Measurements from ENCODE around the gene TRAT1.
"Not testable (repeated sequence)": the region's sequence is repeated elsewhere in the genome, so short reads cannot be mapped to it uniquely, and the experiment has no call there.

TRAT1 gene, protein sequence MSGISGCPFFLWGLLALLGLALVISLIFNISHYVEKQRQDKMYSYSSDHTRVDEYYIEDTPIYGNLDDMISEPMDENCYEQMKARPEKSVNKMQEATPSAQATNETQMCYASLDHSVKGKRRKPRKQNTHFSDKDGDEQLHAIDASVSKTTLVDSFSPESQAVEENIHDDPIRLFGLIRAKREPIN

GRCh38 chr3:108822123-108822897, at the start of gene TRAT1:
Gene TRAT1, plus strand, starts transcription at chr3:108822786. Its CDS starts 142 bp downstream, at chr3:108822928.
- no peak for DNase-seq

DNA sequence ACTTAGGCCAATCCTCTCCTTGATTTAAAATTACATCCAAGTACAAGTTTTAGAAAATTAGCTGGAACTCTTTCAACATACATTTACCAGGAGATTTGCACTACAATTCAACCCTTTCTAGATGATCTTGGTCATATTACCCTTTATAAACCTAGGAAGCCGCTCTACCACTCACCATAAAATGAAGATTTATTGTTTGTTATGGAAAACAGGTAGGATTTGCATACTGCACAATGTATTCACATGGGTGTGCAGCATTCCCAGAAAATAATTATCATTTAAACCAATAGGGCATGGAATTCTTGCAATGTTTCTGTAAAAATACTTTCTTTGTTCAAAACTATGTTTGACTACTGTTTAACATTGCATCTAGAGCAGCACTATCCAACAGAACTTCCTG, 46.9 kb upstream of the TRAT1 start:
- no peak for DNase-seq

DNA sequence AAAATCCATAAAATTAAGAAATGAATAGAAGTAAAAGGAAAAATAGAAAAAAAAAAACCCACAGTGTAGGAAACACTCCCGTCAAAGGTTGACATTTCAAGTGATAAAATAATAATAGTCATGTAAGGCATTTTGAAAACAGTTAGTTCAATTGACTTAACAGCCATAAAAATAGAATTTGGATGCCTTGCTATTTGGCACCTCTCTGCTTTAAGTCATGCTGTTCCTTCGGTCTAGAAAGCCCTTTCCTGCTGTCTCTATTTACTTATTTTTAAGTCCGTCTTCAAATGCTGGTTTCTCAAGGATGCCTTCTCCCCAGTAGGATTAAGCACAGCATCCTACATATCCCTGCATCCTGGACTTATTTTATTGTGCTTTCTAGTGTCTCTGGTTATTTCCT, 43.1 kb upstream of the TRAT1 start:
- no peak for DNase-seq

- no peak for DNase-seq
Measured at GRCh38 chr3:108780235-108780634, 42.4 kb upstream of the TRAT1 start.

DNA sequence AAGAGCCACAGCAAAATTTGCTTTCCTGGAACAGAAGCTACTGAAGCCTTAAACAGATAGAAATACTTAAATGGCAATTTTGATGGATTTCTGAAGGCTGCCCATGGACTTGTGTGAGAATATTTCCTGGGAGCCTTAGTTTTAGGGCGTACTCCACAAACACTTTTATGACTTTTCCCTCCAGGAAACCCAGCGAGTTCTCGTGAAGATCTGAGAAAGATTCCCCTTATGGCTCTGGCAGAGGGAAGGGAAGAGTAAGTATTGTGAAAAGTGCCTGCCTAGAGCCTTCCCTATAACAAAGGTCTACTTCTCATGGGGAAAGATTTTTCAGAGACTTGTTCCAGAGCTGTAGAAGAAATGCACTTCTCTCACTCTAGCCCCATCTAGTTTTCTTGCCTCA, 31.1 kb upstream of the TRAT1 start:
- DNase-seq = no peak

GRCh38 chr3:108804437-108804836, 18.1 kb upstream of the TRAT1 start:
- DNase-seq = no peak

DNA sequence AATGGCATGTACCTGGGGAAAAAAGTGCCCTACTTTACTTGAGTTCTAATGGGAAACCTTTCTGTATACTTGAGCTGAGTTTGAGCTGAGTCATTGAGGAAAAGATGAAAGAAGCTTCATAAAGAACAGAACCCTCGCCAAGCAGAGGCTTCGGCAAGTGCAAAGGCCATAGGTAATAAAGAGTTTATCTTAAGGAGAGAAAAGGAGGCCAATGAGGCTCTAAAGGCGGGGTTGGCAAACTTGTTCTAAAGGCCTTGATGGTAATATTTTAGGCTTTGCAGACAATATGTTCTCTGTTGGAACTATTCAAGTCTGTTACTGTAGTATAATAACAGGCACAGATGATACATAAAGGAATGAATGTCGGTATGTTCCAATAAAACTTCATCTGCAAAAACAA, 17.6 kb upstream of the TRAT1 start:
- no peak for DNase-seq

GRCh38 chr3:108806316-108806715, 16.3 kb upstream of the TRAT1 start:
- peak; percentile 28 for DNase-seq

- DNase-seq = peak; percentile 54
Measured at GRCh38 chr3:108818404-108818803, 4.2 kb upstream of the TRAT1 start.

GRCh38 chr3:108820586-108820985, 2.0 kb upstream of the TRAT1 start:
- no peak for DNase-seq

DNA sequence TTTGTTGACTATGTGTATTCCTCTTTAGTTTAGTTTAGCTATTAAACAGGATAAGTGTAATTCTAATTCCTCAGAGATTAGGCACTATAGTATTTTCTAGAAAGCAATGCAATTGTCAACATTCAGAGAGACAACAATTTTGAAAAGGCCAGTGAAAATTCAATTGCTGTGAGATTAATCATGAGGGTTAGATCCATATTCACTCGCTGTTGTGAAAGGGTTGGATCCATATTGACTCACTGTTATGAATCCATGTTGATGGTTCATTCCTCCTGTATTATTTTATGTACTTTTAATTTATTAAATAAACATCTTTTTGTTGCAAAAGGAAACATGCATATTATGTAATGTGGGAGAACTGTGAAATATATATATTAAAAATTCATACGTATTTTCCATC, 641 bp downstream of the TRAT1 start:
- DNase-seq = no peak

GRCh38 chr3:108823803-108824202, 1.2 kb downstream of the TRAT1 start:
- DNase-seq = not testable (repeated sequence)

- no peak for DNase-seq
Measured at GRCh38 chr3:108826309-108827187, 4.0 kb downstream of the TRAT1 start.

DNA sequence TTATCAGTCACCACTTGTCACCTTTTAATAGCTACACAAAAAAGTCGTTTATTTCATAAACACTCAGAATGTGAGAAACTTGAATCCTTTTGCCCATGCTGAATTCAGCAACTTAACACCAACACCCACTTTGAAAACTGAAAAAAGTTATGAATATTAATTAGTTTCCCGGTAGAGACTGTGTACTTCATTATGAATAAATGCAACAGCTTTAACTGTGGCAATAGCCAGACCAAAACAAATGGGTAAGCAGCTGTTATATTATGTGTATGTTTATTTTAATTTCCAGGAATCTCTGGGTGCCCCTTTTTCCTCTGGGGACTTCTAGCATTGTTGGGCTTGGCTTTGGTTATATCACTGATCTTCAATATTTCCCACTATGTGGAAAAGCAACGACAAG, 7.8 kb downstream of the TRAT1 start:
- no peak for DNase-seq

- no peak for DNase-seq
Measured at GRCh38 chr3:108830991-108831614, 8.5 kb downstream of the TRAT1 start.

DNA sequence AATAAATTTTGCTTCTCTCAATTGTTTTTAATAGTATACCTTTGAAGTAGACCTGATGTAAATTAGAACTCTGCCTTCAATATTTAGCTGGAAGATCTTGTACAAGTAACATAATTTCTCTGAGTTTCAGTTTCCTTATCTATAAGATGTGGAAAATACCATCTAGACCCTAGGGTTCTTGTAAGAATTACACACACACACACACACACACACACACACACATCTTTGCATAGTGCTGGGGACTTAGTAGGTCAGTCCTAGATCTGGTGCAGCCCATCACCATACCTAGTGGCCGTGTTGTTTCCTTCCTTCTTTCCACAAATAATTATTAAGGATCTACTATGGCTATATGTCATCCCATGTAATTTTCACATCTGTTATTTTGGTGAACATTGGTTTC, 11.0 kb downstream of the TRAT1 start:
- DNase-seq = no peak

- no peak for DNase-seq
Measured at GRCh38 chr3:108834551-108834950, 12.0 kb downstream of the TRAT1 start.

DNA sequence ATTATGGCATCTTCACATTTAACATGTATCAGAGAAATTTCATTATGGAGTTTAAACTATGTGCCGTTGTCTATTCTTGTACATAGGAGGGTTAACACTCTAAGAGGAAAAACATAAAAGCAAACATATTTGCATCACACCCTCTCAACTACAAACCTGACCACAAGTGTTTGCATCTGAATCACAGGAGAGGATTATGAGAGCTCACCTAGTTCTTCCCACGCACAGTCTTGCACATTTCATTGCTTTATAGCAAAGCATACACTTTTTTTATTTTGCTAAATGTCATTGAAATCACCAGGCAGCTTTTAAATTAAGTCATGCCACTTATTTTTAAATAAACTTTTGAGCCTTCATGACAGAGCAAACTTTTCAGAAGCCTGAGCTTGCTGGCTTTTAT, 12.5 kb downstream of the TRAT1 start:
- DNase-seq = no peak

- DNase-seq = no peak
Measured at GRCh38 chr3:108838436-108838835, 15.8 kb downstream of the TRAT1 start.

DNA sequence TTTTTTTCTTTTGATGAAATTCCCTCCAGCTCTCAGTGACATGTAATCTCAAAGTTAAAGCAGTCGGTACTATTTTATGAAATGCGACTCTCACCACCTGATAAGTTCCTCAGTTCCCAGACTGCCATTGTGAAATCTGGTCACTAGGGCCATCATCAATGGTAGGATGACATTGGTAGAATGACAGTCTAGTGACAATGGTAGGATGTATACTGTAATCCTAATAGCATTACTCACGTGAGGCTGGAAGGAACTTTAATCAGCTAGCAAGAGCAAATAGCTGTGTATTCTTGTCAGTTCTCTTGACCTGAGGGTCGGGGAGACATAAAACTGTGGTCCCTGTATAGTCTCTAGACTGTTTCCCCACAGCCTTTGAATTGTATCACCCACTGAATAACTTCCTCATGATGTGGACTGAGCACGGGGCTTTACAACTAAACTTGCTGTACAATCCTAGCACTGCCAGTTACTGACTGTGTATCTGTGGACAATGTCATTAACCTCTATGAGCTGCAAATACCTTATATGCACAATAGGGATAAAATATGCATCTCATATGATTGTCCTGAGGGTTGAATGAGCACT, 23.2 kb downstream of the TRAT1 start:
- DNase-seq = no peak

GRCh38 chr3:108847187-108847586, 24.6 kb downstream of the TRAT1 start:
- DNase-seq = no peak

- DNase-seq = no peak
Measured at GRCh38 chr3:108849075-108849474, 26.5 kb downstream of the TRAT1 start.

DNA sequence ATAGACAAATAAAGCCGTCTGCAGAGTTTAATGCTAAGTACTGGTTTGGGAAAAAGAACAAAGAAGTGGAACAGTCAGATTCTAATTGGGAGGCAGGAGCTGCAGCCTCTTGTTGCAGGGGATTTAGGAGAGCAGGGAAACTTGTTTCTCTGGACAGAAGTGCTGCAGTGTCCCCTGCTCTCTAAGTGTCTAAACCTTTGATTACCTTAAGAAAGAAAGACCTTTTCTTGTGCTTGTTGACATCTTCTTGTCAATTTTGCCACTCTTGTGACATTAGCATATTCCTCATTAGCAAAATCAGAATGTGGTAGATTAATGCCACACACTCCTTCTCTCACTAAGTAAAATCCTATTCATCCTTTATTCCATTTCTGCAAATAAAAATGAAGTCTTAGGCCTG, 38.8 kb downstream of the TRAT1 start:
- no peak for DNase-seq

All from hematopoietic multipotent progenitor cell treated with erythropoietin and hydrocortisone succinate and interleukin-3 and kit ligand, for 6 days (in vitro differentiated cells).